Measurements from ENCODE around the gene SYPL1.

The SYPL1 gene

DNA sequence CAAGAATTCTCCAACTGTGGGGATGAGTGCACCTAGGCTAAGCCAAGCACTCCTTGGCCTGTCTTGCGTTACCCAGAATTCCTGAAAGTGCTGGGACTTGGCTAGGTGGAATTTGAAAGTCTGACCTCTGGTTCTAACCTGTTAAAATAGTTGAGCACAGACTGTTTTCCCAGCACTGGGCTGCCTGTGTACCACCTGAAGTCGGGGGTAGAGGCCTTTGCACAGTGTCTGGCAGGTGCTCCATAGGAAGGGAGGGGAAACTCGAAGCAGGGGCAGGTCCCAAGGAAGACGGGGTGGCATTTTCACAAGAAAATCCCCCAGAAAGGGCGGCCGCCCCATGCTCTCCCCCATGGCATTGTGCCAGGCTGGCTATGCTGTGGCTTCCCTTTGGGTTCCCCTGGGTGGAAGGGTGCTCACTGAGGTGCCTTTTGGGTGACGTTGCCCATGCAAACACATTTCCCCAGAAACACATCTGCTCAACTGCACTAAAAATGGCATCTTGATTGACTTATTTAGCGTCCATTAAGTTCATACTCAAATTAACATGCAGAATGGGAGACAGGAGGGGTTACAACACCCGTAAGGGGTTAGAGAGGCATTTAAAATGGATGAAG, 62.9 kb downstream of the SYPL1 start:
- DNase-seq: no peak

DNA sequence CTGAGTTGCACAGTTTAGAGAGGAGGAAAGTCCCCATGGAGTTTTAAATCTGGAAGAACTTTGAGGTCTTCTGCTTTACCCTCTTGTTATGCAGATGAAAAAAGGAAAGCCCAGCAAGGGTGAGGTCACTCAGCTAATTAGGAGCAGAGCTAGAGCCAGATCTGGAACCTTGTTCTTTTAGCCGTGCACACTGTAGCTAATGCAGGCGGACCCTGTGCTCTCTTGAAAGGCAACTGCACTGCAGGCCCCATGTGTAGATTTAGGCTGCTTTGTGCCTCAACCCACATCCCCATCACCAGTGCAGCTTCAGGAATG, 63.4 kb downstream of the SYPL1 start:
- DNase-seq: peak; percentile 52

DNA sequence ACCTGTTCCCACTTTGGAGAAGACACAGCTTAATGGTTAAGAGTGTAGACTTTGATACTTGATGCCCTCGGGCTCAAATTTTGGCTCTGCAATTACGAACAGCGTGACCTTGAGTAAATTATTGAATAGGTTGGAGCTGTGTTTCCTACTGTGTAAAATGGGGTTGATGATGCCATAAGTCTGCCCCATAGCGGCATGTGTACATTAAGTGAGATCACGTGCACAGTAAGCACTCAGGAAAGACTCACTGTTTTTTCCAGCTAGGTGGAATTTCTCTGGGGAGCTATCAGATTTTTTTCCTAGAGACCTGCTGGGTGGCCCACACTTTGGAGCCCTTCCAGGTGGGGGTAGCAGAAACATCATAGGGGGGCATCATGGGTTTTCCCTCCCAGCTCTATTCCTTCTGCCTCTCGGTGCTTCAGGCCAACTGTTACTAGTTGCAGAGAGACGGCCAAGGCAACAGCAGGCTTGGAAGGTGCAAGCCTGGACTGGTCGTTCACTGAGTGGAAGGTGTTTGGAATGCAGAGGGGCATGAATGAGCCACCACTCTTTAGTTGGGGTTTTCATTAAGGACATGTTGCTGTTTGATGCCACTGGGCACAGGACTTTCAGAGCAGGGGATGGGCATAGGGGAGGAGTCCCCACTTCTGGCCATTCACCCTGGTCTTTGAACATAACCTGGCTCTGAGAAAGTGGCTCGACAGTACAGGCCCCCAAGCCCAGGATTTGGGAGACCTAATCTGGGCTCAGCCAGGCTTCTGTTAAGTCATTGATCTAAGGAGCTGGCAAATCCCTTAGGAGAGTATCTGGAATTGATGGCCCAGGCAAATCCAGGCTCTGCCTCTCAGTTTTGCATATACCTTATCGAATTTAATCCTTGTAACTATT, 64.0 kb downstream of the SYPL1 start:
- peak; percentile 99 for DNase-seq

DNA sequence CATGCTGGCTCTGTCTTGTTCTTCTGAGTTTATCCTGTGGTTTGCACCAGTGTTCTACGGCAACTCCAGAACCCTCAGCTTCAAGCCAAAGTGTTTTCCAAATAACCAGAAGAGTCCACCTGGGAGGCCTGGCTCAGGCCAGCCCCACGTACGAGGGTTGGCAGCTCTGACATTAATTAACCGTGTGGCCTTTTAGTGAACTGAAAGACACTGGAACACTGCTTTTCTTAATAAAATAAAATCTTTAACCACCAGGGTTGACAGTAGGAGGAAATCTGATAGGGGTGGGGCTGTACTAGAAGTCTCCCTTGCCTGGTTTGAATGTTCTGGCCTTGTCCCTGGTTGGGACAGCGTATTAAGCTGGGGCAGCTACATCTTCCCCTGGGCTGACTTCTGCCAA, 64.9 kb downstream of the SYPL1 start:
- peak; percentile 73 for DNase-seq

DNA sequence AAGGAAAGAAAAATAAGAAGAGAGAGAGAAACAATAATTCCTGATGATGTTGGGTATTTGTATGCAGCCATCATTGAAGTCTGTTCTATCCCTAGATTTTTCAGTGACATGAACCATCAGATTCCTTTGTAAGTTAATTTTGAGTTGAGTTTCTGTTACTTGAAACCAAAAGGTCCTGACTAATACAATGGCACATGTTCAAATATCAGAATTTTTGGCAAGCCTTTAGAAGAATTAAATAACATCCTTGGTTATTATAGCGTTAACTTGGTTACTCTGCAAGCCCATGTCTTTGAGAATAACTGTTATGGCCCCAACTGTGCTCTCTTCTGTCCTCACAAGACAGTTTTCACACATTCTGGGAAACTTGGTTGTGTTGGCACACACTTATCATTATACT, 66.5 kb downstream of the SYPL1 start:
- DNase-seq: no peak

DNA sequence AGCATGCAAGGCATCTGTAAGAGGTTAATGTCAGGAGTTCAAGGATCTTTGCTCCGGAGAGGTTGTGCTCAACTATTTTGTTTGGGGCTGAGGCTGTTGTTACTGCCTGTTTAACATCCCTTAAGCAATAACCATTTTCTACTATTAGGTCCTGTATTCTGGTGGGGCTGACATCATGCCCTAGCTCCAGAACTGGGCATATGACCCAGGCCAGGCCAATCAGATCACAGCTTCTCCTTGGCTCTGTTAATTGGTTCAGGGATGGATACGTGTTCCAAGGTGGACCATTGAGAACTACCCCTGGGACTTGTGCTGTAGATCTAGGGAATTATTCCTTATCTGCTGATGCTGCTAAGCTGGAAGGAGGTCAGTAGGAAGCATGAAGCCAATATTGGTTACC, 67.0 kb downstream of the SYPL1 start:
- DNase-seq: no peak

DNA sequence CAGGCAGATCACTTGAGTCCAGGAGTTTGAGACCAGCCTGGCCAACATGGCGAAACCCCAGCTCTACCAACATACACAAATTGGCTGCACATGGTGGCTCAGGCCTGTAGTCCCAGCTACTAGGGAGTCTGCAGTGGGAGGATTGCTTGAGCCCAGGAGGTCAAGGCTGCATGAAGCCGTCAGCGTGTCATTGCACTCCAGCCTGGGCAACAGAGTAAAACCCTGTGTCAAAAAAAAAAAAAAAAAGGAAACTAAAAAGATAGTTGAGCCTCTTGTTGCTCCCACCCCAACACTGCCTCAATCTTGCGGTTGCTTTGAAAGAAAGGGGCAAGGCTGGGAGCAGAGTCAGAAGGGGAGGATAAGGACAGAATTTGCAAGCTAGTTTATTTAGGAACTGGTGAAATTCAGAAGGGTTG, 69.9 kb downstream of the SYPL1 start:
- no peak for DNase-seq

DNA sequence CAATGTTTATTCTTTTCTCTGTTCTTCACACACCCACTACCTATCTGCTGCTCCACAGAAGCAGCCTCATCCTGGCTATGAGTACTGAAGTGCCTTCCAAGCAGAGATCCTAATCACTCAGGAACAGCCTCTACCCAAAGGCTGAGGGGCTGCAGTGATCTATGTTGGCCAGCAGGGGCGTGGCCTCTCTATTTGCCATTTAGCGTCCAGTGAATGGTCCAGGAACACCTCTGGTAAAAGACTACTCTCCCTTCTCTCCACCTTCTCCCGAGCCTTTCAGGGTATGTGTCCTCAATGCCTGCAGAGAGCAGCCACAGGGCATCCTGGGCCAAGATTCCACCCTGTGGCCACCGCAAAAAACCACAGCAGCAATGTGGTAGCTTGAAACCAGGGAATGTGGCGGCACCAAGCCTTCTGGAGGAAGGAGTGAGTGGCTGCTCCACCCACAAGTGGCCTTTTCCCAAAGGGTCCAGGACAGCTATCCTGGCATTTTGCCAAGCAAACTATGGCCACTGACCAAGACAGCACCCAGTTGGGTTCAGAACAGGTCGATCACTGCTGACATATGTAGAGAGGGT, 70.9 kb downstream of the SYPL1 start:
- peak; percentile 78 for DNase-seq
